Stimulated activated CD4-positive, alpha-beta T cell treated with anti-CD3 and anti-CD28 coated beads, Interleukin-4, amount 100 ng/mL, for 4 hours (primary cell): ENCODE results near the gene MAPT.

ENCODE experiments used
- DNase-seq, 2 experiments: peaks; one replicate each; pipeline ENCODE4 v3.0.0-alpha.2; 2020

MAPT gene

GRCh38 chr17:46037722-46038255 is 143.4 kb downstream of the MAPT start:
- DNase-seq = no peak

DNA sequence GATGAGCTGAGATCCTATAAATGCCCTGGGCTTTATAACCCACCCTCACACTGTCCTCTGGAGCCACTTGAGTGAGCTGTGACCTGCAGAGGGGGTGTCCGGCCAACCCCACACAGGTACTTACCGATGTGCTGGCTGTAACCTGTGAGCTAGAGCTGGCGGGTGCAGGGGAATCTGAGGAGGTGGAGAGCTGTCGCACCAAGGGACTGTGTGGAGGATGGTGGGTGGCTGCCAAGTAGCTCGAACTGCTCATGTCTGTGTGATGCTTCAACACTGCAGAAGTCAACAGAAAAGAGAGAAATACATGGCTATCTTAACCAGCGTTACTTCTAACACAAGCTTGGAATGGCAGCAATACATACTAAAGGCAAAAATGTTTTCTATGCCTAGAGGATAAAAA is 144.1 kb downstream of the MAPT start:
- DNase-seq = no peak

- no peak for DNase-seq
Observed at GRCh38 chr17:46038937-46039336, 144.6 kb downstream of the MAPT start.

DNA sequence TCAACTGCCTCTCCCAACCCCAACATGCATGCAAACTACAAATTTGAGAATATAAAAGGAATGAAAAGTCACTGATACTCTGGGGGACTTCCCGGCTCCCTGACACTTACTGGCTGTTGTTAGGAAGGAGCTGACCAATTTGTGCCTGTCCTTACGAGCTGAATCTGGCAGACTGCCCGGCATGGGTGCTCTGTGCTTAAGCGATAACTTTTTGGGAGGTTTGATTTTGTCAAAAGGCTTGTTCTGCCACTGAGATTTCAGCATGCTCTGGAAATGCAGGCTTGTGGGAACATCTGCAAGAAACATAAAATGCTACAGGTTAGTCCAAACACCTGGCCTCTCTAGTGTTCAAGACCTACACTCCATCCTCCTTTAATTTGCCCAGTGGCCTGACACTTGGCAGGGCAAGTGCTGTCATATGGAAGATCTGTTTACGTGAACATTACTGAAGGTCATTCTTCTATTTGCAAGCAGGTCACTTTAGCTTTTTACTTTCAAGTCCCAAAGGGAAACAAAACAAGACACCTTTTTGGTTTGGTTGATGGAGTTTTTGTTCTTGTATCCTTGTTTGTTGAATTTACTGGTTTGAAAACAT is 145.3 kb downstream of the MAPT start:
- no peak for DNase-seq

GRCh38 chr17:46042246-46042645 is 147.9 kb downstream of the MAPT start:
- DNase-seq = no peak

DNA sequence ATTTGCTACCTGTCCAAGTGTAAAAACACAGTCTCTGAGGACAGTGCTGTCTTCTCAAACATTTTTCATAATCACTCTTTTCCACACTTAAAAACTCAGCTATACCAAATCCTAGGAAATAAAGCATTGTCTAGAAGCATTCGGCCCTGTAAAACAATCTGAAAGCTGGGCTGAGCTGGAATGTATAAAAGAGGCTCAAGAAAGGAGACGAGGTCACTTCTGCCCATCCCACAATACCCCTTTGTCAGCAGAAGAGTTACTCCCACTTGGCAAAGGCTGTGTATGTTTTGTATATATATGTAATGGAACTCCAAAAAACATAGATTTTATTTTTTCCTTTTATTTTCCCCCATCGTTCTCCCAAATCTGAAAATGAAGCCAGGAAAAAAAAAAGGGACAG is 148.6 kb downstream of the MAPT start:
- no peak for DNase-seq

DNA sequence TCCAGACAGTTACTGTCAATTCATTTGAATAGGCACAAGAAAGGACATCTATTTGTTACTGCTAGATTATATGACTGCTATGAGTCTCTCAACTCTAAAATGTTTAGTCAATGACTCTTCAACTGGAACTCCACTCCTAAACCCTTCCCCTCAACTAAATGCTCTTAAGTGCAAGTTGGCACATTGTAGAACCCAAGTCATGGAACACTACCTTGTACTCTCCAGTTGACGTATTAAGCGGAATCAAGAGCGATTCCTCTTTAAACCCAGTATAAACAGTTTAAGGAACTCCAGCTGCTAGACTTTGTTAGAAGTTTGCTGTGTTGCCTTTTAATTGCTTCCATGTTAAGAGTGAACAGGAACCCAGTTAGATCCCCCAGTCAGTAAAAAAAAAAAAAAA is 149.3 kb downstream of the MAPT start:
- DNase-seq = no peak

DNA sequence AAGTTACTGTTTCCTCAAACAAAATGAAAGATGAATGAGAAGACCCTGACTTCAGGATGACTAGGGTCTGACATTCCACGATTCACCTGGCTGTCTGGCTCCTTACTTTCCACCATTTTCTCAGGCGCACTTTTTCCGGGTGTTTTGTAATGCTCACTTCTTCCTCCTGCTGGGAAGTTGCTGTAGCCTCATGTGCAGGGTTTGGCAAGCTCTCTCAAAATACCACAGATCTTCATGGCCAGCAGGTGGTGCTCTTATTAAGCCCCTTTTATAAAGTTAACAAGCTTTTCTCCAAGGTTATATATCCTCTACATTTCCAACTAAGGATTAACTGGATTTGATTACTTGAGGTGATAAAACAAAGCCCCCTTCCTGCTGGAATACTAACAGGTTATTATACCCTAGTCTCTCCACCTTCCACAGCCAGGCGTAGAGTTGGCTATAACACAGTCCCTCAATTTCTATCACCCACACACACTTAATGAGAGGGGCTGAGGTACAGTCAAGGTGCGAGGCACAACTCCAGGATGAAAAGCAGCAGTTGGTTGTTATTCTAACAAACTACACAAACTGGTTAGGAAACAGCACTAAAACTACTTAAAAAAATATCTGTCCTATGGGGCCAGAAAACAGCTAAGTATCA is 150.1 kb downstream of the MAPT start:
- peak; percentile 25 to 45 for DNase-seq

GRCh38 chr17:46044989-46045388 is 150.6 kb downstream of the MAPT start:
- DNase-seq = no peak

GRCh38 chr17:46045639-46046038 is 151.3 kb downstream of the MAPT start:
- DNase-seq = no peak

- no peak for DNase-seq
Observed at GRCh38 chr17:46046957-46047356, 152.6 kb downstream of the MAPT start.

DNA sequence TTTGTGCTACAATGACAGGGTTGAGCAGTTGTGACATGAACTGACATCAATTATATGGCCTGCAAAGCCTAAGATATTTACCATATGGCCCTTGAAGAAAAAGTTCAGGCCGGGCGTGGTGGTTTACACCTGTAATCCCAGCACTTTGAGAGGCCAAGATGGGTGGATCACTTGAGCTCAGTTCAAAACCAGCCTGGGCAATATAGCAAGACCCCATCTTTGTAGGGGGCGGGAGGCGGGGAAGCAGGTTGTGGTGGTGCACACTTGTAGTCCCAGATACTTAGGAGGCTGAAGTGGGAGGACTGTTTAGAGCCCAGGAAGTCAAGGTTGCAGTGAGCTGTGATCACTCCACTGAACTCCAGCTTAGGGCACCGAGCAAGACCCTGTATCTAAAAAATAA is 153.0 kb downstream of the MAPT start:
- no peak for DNase-seq

GRCh38 chr17:46047856-46048255 is 153.5 kb downstream of the MAPT start:
- no peak for DNase-seq

GRCh38 chr17:46049656-46050055 is 155.3 kb downstream of the MAPT start:
- no peak for DNase-seq

DNA sequence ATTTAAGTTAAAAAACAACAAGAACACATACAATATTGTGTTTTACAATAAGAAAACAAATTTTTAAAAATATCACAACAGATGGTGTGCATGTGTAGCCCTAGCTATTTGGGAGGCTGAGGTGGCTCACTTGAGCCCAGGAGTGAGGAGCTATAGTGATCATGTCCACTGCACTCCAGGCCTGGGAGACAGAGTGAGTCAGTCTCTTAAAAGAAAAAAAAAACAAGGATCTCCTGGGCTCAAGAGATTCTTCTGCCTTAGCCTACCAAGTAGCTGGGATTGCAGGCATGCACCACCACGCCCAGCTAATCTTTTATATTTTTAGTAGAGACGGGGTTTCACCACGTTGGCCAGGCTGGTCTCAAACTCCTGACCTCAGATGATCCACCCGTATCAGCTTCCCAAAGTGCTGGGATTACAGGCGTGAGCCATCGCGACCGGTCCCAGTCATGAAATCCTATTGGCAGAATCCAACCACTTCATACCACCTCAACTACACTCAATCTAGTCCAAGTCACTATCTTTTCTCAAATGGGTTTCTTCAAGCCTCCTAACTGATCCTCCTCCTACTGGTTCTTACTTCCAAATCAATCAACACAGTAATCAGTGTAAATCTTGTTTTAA is 159.7 kb downstream of the MAPT start:
- DNase-seq = no peak

- DNase-seq = no peak
Observed at GRCh38 chr17:46056800-46057304, 162.5 kb downstream of the MAPT start.

- DNase-seq = no peak
Observed at GRCh38 chr17:46057366-46057765, 163.0 kb downstream of the MAPT start.

- DNase-seq = no peak
Observed at GRCh38 chr17:46059486-46059885, 165.1 kb downstream of the MAPT start.

GRCh38 chr17:46060461-46060860 is 166.1 kb downstream of the MAPT start:
- DNase-seq = no peak

- no peak for DNase-seq
Observed at GRCh38 chr17:46061435-46061834, 167.1 kb downstream of the MAPT start.

DNA sequence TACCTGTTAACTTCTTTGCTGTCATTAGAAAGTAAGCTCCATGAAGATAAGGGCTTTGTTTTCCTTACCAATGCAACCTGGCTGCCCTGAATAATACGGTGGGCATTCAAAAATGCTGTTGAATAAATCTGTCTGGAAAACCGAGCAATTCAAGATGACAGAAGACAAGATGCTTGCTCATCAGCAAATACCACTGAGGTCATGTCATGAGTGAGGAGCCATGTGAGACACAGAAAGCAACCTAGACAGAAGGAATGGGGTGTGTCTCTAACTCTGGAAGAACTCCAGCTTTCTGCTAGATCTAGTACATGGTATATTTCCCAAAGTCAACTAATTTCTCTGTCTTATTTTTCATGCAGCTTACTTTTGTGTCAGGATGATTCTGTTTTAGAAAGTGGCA is 168.9 kb downstream of the MAPT start:
- no peak for DNase-seq

- DNase-seq = no peak
Observed at GRCh38 chr17:46064460-46064859, 170.1 kb downstream of the MAPT start.

DNA sequence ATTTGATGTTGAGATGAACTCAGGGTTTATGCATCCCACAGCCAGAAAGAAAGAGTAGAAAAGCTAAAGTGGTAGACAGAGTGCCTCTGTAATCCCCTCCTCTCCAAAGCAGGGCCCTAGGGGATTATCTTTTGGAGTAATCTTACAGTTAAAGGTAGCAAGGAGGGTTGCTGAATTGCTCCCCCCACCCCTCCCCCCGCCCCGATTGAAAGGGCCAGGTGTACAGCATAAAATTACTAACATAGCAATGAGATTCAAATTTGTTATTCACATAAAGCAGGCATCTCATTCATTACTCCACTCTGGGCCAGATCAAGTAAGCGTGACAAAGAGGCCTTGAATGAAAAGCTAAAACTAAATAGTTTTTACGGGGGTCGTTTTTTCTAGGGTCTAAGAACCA is 177.4 kb downstream of the MAPT start:
- no peak for DNase-seq

DNA sequence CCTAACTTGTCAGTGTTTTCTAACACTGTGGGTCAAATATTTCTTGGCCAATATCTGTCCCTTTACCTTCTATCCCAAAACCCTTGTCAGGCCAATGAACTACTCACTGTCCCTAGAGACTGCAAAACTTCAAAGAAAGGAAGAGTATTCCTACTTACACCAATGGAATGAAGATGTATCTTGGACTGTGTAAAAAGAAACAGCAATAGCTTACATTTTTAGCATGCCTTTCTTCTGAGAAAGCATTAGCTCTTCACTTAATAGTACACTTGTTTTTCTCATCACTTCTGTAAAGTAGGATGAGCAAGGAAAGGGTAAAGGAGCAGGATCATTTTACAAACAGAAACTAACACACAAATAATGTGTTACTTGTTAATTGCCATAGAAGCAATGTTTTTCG is 178.6 kb downstream of the MAPT start:
- DNase-seq = no peak
